Stomach (tissue), 4 donors: ENCODE results near the gene XIST.

ENCODE experiments used
- CTCF ChIP-seq, 7 experiments: fragments of 450-650 bp in 4 of 7; fragments of 200-600 bp in 3 of 7; sonication (generic) in 3 of 7; IDR thresholded peaks; one replicate each; pipeline ENCODE4 v1.5.1; 2016 to 2019; ENCODE audit warnings: antibody characterized with exemption in 7 of 7, control low read depth in 2 of 7, mild to moderate bottlenecking in 1 of 7
- POLR2A ChIP-seq, 4 donors: fragments of 450-650 bp; IDR thresholded peaks; one replicate each; pipeline ENCODE4 v1.6.1; 2016; ENCODE audit warnings: antibody characterized with exemption in 4 of 4, control low read depth in 2 of 4, mild to moderate bottlenecking in 1 of 4, moderate library complexity in 1 of 4
- POLR2AphosphoS5 ChIP-seq, 3 donors: sonication (generic); formaldehyde crosslinking; IDR thresholded peaks; one replicate each; pipeline ENCODE4 v1.6.1; 2016; ENCODE audit warnings: antibody characterized with exemption in 3 of 3

GRCh38 chrX:73818200-73819116 is 34.1 kb downstream of the XIST start:
- TF ChIP-seq POLR2A (IDR thresholded peaks at IDR 0.05) (no peak), CTCF (IDR thresholded peaks at IDR 0.05) (no peak), POLR2AphosphoS5 (IDR thresholded peaks at IDR 0.05) (no peak)
